ENCODE results near the gene EML4.

EML4 gene

GRCh38 chr2:42229949-42230348, 60.8 kb downstream of the EML4 start:
- TF ChIP-seq CTCF (IDR thresholded peaks at IDR 0.05; ENCODE audit: low read depth, low read length, missing control alignments) = no peak
- no peak overlapping the region for H3K4me3 ChIP-seq (ENCODE audit: low read depth, low read length)
- DNase-seq (ENCODE audit: low read depth) = no peak

- no peak overlapping the region for H3K4me3 ChIP-seq (ENCODE audit: low read depth, low read length)
- TF ChIP-seq CTCF (IDR thresholded peaks at IDR 0.05; ENCODE audit: low read depth, low read length, missing control alignments) = no peak
- no peak for DNase-seq (ENCODE audit: low read depth)
These were observed 61.7 kb downstream of the EML4 start for GRCh38 chr2:42230891-42231290.

GRCh38 chr2:42232024-42232423, 62.9 kb downstream of the EML4 start:
- no peak for TF ChIP-seq CTCF (IDR thresholded peaks at IDR 0.05; ENCODE audit: low read depth, low read length, missing control alignments)
- DNase-seq (ENCODE audit: low read depth) = no peak
- no peak overlapping the region for H3K4me3 ChIP-seq (ENCODE audit: low read depth, low read length)

DNA sequence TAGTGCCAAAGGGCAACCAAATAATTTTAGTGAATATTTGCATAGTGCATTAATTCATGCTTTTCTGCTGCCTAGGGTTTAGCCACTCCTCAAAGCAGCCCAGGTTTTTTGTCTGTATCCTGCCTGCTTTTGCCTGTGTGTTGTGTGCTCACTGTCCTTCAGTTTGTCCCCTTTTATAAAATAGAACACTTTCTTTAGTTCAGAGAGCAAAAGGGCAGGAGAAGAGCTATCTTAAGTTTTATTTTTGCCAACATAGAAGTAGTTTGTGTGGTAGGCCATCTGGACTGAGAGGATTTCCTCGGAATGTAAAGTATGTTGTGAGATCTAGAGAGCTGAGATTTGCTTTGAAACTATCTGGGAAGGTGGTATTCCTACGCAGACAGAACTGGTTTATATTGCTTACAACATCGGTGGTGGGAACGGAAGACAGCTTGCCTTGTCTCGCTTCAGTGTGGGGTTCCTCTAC, 64.9 kb downstream of the EML4 start:
- TF ChIP-seq CTCF (IDR thresholded peaks at IDR 0.05; ENCODE audit: low read depth, low read length, missing control alignments) = no peak
- no peak for DNase-seq (ENCODE audit: low read depth)
- H3K4me3 ChIP-seq (ENCODE audit: low read depth, low read length) = no peak overlapping the region

- H3K4me3 ChIP-seq (ENCODE audit: low read depth, low read length) = no peak overlapping the region
- TF ChIP-seq CTCF (IDR thresholded peaks at IDR 0.05; ENCODE audit: low read depth, low read length, missing control alignments) = no peak
- no peak for DNase-seq (ENCODE audit: low read depth)
These were observed 67.8 kb downstream of the EML4 start for GRCh38 chr2:42236911-42237310.

- TF ChIP-seq CTCF (IDR thresholded peaks at IDR 0.05; ENCODE audit: low read depth, low read length, missing control alignments) = peak; percentile 54
- DNase-seq (ENCODE audit: low read depth) = peak; percentile 29
These were observed 69.6 kb downstream of the EML4 start for GRCh38 chr2:42238644-42239288.

GRCh38 chr2:42239289-42239661, 70.1 kb downstream of the EML4 start:
- no peak overlapping the region for H3K4me3 ChIP-seq (ENCODE audit: low read depth, low read length)
- no peak for DNase-seq (ENCODE audit: low read depth)
- TF ChIP-seq CTCF (IDR thresholded peaks at IDR 0.05; ENCODE audit: low read depth, low read length, missing control alignments) = no peak

More at GRCh38 chr2:42238644-42239288, 69.6 kb downstream of the EML4 start:
- H3K4me3 ChIP-seq (ENCODE audit: low read depth, low read length) = no peak overlapping the region
